HG03097 (cell line): Measurements from ENCODE around the gene TMEM258.

Experiments used
- ATAC-seq: cut with Tn5 transposase; IDR thresholded peaks from one replicate; pipeline ENCODE4 v1.9.1; 2021; ENCODE audit not compliant: unreplicated experiment, low FRiP score

Gene TMEM258

DNA sequence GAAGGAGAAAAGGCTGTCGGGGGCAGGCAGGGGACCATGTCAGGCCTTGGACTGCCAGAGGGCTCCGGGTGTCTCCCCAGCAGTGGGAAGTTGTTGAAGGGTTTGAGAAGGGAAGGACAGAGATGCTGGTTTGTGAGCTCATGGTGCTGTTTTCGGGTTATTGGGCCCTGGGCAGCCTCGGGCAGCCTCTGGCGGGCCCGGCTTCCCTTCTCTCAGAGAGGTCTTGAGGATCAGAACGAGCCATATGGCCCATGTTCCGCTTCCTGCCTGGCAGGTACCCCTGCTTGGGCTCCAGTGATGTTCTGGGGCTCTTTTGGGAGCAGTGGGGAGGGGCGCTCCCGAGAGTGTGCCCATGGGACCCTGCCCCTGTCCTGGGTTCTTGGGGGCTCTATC is 30.2 kb downstream of the TMEM258 start:
- no peak for ATAC-seq

GRCh38 chr11:61761440-61762222 is 30.8 kb downstream of the TMEM258 start:
- no peak for ATAC-seq

DNA sequence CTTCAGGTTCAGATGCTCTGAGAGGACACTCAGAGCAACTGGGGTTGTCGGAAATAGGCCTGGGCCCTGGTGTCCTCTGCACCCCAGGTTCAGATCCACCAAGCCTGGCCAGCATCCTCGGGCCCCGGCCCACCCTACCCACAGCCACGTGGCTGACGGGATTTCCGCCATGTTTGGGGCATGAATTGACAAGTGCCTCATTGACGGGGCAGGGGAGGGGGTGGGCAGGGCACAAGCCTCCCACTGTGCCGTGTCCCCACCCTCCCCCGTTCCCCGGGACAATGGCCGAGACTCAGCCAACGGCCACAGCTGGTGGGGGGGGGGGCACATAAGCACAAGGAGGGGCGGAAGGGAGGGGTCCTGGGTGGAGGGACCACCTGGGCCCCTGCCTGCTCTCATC is 31.5 kb downstream of the TMEM258 start:
- no peak for ATAC-seq

DNA sequence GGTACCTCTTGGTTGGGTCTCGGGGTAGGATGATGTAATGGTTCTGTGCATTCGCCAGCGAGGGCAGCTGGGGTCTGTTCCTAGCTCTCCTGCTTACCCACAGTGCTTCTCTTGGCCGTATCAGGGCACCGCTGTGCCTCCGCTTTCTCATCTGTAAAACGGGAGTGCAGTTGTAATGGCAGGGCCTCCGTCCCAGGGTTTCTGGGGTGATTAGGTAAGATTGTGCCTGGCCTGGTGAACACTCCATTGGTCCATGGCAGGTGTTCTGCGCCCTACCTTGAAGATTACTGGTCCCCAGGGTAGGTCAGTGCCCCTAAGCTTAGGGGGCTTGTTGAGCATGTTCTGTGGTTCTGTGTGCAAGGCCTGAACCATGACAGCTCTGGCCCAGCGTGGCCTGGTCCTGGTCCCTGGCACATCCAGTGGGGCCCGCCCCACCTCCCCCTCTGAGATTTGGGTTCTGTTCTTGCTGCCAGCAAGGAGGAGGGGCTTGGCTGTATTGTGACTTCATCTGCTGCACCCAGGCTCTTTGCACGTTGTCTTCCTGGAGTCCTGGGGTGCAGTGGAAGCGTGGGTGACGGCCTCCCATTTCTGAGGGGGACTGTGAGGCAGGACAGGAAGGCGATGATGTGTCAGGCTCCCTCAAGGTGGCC is 35.1 kb downstream of the TMEM258 start:
- ATAC-seq, result no peak

DNA sequence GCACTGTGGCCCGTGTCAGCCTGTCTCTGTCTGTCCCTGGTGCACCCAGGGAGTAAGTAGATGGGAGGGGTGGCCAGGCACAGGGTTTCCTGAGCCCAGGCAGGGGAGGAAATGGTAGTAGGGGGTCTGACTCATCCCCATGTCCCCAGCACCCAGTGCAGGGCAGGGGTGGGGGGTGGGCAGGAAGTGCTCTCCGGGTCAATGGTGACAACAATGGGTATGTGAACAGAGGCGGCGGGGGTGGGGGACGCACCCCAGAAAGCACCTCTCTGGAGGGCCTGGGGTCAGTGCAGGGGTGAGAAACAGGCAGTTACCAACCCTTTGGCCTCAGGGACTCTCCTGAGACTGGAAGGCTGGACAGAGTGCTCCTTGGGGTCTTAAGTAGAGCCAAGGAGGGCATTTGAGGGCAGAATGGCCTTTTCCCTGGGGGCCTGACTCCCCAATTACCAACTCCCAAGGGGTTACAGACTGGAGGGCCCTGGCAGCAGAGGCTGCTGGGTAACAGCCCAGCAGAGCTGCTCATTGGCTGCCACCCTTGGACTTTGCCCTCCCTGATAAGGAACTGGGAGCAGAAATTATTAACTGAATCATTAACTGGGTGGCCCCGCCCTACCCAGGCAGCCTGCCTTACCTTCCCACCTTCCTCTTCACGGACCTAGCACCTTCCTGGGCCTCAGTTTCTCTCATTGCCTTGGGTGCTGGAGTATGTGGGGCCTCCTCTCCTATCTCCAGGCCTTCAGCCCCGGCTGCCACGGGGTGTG is 35.8 kb downstream of the TMEM258 start:
- ATAC-seq, result no peak

- ATAC-seq, result no peak
These were observed 36.3 kb downstream of the TMEM258 start for GRCh38 chr11:61756147-61756451.

GRCh38 chr11:61754534-61755482 is 37.6 kb downstream of the TMEM258 start:
- ATAC-seq, result no peak

GRCh38 chr11:61753672-61754071 is 38.7 kb downstream of the TMEM258 start:
- no peak for ATAC-seq

DNA sequence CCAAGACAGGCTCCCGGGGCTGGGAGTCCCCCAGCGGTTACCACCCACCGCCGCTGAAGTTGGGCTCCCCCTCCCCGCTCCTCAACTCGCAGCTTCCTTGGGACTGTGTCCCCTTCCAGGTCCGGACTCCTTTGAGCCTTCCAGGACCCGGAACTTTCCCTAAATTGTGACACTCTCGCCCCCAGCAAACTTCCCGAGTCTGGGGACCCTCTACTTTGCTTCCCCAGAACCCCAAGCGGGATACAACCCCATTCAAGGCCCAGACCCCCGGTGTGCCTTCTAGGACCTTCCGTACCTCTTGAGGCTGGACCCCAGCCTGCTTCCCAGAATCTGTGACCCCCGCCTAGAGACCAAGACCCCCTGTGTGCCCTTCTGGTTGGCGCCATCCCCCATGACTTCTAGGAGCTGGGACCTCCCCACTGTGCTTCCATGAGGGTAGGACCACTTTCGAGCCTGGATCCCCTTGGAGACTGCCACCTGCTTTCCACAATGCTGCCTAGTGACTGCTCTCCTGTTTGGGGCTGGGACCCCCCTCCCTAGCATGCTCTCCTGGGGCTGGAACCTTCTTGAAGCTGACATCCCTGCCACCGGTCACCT is 39.4 kb downstream of the TMEM258 start:
- no peak for ATAC-seq

DNA sequence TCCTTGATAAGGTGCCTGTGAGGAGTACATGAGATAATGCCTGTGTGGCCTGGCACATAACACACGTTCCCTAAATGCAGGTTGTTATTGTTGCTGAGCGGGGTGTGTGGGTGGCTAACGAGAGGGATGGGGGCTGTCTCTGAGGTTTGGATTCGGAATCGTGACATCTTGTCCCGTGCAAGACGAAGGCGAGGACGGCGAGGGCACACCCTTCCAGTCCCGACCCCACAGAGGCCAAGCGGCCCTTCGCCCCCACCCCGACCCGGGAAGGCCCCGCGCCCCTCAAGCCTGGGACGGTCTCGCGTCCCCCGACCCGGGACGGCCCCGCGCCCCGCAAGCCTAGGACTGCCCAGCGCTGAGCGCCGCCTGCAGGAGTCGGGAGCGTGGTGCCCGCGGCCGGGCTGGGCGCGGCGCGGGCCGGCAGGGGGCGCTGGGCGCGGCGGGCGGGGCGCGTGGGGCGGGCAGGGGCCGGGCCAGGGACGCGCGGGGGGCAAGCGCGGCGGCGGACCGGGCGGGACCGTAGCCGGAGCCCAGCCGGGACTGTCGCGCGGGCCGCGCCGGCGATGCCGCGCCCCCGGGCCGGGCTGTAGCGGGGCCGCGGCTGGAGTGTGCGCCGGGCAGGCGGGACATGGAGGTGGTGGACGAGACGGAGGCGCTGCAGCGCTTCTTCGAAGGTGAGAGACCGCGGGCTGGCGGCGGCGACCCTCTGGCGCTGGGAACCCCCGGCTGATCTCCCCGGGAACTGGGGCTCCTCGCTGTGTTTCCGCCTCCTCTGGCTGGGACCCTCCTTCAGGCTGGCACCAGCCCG is 40.1 kb downstream of the TMEM258 start, which contains the start of gene MYRF:
MYRF (plus strand) TSS at position 520 of the 808 bp plus-strand sequence; CDS start at position 629, 109 bp downstream.
- ATAC-seq, result no peak

DNA sequence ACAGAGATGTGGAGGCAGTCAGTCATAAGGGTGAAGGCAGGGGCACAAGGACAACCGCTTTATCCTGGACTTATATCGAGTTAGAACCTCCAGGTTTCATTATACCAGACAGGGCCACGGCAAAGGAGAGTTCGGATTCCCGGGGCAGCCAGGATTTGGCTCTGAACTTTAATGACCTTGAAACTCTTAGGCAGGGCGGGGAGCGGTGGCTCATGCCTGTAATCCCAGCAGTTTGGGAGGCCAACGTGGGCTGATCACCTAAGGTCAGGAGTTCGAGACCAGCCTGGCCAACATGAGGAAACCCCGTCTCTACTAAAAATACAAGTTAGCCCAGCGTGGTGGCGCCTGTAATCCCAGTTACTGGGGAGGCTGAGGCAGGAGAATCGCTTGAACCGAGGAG is 41.0 kb downstream of the TMEM258 start:
- ATAC-seq, result no peak

DNA sequence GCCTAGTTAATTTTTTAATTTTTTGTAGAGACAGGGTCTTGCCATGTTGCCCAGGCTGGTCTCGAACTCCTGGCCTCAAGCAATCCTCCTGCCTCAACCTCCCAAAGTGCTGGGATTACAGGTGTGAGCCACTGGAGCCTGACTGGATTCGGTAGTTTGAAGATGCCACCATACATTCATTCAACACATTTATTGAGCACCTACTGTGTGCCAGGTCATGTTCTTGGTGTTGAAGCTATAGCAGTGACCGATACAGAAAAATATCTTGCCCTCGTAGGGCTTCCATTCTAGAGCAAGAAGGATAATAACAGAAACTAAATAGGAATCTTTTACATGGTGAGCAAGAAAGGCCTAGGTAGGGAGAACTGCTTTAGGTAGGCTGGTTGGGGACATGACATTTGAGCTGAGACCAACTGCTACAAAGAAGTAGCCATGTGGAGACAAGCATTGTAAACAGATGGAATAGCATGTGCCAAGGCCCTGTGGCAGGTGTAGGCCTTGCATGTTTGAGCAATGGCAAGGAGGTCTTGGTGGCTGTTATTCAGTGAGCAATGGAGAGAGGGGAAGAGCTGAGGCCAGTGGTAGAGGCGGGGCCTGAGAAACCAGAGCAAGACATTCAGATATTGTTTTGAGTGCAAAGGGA is 41.6 kb downstream of the TMEM258 start:
- no peak for ATAC-seq

DNA sequence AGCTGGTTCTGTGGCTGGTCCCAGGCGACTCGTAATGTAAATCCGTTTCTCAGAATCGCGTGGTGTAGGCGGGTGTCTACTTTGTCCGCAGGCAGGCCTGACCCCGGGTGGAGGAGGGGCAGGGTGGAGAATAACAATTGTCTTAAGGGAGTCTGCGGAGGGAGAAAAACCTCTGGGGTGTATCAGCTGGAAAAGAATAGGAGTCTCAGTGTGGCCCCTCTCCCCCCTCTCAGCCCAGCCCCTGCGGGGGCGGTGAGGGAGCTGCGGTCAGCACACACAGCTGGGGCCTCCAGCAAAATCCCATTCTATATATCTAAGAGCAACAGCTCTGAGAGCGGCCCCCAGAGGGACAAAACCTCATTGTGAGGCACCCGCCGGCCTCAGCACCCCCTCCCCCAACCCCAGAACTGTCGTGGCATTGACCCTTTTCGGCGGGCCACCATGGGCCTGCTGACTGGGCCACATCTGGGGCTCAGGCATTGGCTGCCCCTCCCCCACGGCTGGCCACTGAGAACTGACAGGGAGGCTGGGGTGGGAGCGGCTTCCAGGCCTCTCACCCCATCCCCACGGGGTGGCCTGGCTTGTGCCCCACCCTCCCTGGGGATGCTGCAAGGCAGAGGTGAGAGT is 42.7 kb downstream of the TMEM258 start:
- ATAC-seq, result no peak

DNA sequence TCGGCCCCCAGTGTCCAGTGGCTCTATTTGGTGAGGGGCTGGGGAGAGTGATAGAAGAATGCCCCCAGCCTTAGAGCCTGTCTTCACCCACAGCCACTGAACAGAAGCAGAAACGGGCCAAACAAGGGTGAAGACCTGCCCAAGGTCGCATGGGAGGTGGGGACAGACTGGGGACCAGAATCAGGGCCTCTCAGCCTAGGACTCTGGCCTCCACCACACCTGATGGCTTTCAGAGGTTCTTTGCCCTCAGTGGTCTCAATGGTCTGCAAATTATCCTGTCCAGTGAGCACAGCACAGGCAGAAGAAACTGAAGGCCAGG is 44.5 kb downstream of the TMEM258 start:
- ATAC-seq, result no peak

GRCh38 chr11:61747192-61747966 is 45.0 kb downstream of the TMEM258 start:
- no peak for ATAC-seq

DNA sequence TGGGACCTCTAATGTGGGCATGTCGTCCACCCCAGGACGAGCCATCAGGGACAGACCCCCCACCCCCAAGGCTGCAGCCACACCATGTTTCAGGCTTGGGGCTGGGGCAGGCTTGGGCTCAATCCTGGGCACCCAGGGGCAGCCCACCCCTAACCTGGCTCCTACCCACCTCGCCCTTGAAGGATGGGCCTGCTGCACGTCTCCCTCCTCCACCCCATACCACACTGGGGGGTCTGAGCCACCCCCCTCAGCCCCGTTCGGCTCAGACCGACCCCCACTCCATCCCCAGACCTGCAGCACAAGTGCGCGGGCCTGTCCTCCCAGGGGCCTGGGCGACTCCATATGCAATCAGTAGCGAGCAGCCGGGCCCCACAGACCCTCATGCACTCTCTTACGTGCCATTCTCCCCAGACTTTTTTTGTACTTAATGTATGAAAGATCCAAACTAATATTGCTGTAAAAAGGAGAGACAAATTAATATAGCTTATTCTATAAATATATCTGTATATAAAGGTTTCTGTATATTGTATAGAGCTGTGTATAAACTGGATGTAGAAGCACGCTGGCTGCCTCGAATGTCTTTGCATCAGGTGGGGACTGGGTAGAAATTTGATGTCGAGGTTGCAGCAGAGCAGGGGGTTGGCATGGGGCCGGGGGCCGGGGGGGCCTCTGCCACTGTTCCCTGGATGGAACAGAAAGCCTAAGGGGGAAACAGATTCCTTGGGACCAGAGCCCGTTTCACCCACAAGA is 45.8 kb downstream of the TMEM258 start:
- ATAC-seq, result no peak

DNA sequence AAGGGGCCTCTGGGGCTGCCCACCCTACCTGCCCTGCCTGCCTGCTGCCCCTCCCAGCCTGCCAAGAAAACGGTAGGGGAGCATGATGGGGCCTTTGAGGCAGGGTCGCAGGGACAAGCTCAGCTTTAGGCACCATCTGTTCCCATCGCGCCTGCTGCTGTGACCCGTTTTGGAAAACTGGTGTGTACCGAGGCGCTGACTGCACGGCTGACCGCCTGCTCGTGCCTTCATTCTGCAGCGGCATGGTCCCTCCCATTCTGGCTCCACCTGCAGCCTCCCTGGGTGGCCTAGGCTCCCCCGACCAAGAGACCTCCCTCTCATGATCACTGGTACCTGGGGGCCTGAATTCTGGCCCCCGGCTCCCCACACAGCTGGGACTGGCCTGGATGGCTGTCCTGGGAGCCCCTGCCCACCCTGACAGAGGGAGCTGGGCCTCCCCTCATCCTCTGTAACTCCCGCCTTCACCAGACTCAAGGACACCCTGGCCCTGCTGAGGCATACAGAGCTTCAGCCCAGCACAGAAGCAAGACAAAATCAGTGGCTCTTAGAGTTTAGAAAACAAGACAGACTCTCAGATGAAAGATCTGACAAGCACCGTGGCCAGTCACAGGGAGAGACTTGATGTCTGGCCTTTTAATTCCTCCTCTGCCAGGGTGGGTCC is 46.5 kb downstream of the TMEM258 start:
- no peak for ATAC-seq
